Astrocyte (in vitro differentiated cells and primary cell): ENCODE results near the gene MYL6B.

Source experiments
- EZH2 ChIP-seq: IDR thresholded peaks from 2 replicates; pipeline ENCODE4 v1.6.1; 2012; ENCODE audit warnings: mild to moderate bottlenecking, low read length, inconsistent platforms; ENCODE audit not compliant: insufficient read depth
- TF ChIP-seq, protein P1 (sequence below): IDR thresholded peaks from 2 replicates; pipeline ENCODE4 v1.5.1; 2011; ENCODE audit warnings: low read depth, mild to moderate bottlenecking, inconsistent platforms, low read length, moderate library complexity; ENCODE audit not compliant: insufficient read depth

DNA sequence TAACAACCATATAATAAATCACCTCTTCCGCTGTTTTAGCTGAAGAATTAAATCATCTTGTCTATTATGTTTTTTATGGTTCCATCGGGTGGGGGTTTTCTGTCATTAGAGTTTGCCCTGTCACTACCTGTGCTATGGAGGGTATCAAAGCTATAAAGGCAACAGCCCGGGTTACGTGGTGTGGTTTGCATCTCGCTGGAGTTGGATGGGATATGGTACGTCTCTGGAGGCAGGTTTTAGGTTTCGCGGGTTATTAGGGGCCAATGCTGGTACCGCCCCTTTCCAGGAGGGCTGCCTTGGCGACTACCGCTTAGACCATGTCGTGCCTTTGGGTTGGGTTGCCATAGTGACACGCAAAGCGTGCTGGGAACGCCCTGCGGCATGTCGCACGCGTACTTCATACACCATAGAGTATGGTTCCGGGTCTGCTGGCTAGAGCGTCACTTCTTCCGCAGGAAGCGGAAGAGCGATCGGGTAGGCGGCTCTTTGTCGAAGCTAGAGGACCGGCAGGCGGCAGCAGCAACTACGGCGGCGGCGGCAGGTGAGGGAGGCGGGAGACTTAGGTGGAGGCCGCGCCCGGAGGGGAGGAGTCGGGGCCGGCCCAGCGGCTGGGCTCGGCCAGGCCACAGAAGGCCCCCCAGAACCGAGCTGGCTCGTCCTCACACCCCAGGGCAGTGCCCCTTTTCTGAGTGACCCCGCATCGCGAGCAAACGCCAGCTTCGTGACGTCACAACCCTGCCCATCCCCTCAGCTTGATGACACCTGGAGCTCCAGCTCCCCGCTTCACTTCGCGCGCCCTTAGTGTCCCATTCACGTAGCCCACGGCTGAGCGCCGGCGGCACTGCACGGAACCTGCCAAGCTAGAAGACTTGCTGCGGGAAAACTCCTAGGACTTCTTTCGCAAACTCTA lies 34.4 kb upstream of the MYL6B start, which contains the start of gene ZC3H10:
- TF ChIP-seq, protein P1, sequence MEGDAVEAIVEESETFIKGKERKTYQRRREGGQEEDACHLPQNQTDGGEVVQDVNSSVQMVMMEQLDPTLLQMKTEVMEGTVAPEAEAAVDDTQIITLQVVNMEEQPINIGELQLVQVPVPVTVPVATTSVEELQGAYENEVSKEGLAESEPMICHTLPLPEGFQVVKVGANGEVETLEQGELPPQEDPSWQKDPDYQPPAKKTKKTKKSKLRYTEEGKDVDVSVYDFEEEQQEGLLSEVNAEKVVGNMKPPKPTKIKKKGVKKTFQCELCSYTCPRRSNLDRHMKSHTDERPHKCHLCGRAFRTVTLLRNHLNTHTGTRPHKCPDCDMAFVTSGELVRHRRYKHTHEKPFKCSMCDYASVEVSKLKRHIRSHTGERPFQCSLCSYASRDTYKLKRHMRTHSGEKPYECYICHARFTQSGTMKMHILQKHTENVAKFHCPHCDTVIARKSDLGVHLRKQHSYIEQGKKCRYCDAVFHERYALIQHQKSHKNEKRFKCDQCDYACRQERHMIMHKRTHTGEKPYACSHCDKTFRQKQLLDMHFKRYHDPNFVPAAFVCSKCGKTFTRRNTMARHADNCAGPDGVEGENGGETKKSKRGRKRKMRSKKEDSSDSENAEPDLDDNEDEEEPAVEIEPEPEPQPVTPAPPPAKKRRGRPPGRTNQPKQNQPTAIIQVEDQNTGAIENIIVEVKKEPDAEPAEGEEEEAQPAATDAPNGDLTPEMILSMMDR: no peak
- no peak for TF ChIP-seq EZH2
